GM18505 (cell line): ENCODE measurements around the gene ELAPOR1.

Experiments used
- ATAC-seq: cut with Tn5 transposase; IDR thresholded peaks from one replicate; pipeline ENCODE4 v1.9.1; 2021; ENCODE audit not compliant: unreplicated experiment
- POLR2A ChIP-seq: IDR thresholded peaks from 4 replicates; pipeline ENCODE4 v1.6.1; 2011; ENCODE audit warnings: borderline replicate concordance; ENCODE audit not compliant: insufficient read depth, insufficient read length; ENCODE audit errors: extremely low read depth

ELAPOR1 gene, protein sequence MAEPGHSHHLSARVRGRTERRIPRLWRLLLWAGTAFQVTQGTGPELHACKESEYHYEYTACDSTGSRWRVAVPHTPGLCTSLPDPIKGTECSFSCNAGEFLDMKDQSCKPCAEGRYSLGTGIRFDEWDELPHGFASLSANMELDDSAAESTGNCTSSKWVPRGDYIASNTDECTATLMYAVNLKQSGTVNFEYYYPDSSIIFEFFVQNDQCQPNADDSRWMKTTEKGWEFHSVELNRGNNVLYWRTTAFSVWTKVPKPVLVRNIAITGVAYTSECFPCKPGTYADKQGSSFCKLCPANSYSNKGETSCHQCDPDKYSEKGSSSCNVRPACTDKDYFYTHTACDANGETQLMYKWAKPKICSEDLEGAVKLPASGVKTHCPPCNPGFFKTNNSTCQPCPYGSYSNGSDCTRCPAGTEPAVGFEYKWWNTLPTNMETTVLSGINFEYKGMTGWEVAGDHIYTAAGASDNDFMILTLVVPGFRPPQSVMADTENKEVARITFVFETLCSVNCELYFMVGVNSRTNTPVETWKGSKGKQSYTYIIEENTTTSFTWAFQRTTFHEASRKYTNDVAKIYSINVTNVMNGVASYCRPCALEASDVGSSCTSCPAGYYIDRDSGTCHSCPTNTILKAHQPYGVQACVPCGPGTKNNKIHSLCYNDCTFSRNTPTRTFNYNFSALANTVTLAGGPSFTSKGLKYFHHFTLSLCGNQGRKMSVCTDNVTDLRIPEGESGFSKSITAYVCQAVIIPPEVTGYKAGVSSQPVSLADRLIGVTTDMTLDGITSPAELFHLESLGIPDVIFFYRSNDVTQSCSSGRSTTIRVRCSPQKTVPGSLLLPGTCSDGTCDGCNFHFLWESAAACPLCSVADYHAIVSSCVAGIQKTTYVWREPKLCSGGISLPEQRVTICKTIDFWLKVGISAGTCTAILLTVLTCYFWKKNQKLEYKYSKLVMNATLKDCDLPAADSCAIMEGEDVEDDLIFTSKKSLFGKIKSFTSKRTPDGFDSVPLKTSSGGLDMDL

DNA sequence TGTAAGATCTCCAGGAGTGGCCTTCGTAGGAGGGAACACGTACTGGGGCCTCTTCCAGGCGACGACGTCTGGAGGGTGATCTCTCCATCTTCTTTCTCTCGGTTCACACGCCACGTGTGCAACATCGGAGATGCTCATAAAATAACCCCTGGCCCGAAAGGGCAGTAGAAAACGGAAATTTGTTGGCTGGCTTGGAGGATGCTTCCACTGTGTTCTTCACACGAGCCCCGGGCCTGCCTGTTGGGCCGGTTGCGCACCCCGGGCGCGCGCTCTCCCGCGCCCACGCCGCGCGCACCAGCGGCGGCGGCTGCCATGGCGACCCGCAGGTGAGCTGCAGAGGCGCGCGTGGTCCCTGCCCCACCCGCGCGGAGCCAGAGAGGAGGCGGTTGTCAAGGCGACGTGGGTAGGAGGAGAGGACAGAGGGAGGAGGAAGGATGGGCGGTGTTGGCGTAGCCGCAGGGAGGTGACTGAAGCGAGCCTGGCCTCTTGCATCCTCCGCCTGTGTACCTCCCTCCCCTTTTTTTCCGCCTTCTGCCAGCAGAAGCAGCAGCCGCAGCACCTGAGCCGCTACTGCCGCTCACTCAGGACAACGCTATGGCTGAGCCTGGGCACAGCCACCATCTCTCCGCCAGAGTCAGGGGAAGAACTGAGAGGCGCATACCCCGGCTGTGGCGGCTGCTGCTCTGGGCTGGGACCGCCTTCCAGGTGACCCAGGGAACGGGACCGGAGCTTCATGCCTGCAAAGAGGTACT is at the start of gene ELAPOR1:
Gene ELAPOR1 (plus strand): TSS at position 526 of the 752 bp plus-strand sequence. CDS start 69 bp downstream, at position 595.
- ATAC-seq, result peak; percentile 56
- no peak for TF ChIP-seq POLR2A

DNA sequence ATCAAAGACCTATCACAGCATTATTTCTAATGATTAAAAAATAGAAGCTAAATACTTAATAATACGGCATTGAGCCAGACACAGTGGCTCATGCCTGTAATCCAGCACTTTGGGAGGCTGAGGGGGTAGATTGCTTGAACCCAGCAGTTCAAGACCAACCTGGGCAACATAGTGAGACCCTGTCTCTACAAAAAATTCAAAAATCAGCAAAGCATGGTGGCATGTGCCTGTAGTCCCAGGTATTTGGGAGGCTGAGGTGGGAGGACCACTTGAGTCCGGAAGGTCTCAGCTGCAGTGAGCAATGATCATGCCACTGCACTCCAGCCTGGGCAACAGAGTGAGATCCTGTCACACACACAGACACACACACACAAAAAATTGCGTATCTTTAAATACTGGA is 48.8 kb upstream of the ELAPOR1 start:
- ATAC-seq, result no peak
- TF ChIP-seq POLR2A, result no peak

DNA sequence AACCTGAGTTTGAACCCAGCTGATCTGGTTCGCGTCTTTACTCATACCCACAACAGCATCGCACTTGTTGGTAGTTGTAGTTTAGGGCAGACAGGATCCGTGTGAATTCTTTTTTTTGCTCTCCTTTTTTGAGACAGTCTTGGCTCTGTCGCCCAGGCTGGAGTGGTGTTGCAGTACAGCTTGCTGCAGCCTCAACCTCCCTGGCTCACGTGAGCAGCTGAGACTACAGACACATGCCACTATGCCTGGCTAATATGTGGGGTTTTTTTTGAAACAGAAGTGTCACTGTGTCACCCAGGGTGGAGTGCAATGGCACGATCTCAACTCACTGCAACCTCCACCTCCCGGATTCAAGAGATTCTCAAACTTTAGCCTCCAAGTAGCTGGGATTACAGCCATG is 46.0 kb upstream of the ELAPOR1 start:
- ATAC-seq, result no peak
- no peak for TF ChIP-seq POLR2A

DNA sequence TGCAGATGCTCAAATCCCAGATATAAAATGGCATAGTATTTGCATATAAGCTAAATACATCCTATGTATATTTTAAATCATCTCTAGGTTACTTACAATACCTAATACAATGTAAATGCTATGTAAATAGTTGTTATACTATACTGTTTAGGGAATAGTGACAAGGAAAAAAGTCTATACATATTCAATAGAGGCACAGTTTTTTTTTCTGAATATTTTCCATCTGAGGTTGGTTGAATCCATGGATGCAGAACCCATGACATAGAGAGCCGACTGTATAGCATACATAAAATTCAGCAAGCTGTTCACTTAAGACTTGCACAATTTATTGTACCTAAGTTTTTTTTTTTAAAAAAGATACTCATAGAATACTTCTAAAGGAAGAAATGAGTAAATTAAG is 44.6 kb upstream of the ELAPOR1 start:
- TF ChIP-seq POLR2A, result no peak
- no peak for ATAC-seq

DNA sequence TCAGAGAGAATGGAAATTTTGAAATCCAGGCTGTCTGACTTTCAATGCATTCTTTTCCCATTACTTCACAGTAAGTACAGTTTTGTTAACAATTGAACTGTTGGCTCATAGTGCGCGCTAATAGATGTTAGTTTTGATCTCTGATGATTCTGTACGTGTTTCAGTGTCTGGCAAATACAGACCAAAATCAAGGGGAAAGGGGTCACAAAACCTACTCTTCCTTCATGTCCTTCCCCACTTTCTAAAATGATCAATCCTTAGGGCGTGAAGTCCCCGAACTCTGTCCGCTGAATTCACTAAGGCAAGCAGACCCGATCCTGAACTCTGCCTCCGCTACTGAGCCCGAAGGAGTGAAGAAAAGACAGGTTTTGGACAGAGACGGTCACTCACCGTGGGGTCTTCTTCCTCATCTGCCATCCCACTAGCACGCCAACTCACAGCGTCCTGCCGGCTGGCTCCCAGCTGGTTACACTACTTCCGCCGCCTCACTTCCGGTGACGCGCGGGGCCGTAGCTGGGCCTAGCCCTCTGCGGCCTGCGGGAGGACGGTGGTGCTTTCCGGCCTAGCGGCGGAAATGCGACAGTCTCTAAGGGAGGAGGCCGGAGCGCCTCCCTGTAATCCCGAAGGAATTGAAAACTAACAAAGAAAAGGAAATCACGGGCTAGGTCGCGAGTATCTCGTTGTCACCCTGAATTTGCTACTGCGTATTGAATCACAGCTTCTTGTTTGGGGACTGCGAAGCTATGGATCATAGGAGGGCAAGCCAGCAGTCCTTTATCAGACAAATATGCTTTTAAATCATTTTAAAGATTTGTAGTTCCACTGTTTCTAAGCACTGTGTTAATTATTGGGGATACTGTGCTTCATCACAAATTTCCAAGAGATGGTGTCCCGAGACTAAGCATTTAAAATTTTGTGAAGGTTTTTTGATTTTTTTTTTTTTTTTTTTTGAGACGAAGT is 38.1 kb upstream of the ELAPOR1 start, which contains the start of gene TAF13:
Gene TAF13 (minus strand): TSS at position 473 of the 960 bp plus-strand sequence. CDS start 56 bp downstream, at position 417.
- peak; percentile 99 for ATAC-seq
- peak; percentile 96 for TF ChIP-seq POLR2A

DNA sequence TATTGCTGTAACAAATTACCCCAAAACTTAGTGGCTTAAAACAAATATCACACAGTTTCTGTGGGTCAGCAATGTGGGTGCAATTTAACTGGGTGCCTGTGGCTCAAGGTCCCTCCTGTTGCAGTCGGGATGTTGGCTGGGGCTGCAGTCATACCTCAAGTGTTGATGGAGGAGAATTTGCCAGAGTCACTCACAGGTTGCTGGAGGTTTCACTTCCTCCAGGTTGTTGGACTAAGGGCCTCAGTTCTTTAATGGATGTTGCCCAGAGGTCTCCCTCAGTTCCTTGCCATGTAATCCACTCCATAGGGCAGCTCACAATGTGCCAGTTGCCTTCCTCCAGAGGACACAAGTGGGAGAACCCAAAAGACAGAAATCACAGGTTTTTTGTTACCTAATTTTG is 35.6 kb upstream of the ELAPOR1 start:
- TF ChIP-seq POLR2A, result no peak
- no peak for ATAC-seq

DNA sequence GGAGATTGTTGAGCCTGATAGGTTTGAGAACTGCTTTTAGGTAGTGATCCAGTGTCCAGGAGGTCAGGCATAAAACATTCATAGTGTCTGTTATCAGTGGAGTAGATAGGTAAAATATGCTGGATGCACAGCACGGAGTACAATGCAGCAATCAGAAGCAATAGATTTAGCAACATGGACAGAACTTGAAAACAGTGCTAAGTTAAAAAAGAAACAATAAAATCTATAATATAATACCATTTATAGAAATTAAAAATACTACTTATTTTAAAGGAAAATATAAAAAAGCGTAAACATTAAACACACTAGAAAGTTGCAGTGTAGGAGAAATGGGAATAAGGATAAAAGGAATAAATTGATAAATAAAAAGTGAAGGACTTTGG is 34.7 kb upstream of the ELAPOR1 start:
- no peak for TF ChIP-seq POLR2A
- ATAC-seq, result no peak

DNA sequence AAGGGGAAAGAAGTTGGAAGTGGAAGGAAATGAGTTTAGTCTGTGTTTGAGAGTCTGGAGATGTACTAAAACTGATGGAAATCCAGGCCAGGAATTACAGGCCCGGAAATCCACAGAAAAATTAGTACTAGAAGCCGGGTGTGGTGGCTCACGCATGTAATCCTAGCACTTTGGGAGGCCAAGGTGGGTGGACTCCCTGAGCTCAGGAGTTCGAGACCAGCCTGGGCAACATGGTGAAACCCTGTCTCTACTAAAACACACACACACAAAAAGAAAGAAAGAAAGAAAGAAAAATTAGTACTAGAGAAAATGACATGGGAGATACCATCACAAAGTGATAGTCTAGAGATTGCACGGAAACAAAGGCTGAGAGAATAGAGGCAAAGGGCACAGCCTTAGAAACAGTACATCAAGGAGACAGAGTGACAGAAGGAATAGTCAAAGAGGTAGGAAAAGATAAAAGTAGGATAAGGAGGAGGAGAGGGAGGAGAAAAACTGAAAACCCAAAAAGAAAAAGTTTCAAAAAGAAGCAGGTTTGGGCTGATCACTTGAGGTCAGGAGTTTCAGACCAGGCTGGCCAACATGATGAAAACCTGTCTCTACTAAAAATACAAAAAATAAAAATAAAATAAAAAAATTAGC is 33.4 kb upstream of the ELAPOR1 start:
- no peak for ATAC-seq
- no peak for TF ChIP-seq POLR2A

DNA sequence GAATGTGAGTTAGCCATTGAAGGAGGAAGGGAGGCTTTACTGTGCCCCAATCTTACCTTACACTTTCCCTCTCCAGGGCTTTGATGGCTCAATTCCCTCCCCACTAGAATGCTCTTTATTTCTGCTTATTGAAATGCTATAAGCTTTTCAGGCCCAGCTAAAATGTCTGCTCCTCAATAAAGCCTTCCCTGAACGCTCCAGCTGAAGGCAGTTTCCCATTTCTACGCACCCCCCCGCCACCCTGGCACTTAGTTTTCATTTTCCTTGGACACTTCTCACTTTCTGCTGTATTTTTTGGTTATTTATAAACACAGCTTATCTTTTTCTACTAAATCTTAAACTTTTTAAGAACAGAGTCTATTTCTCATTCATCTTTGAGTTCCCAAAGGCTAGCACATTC is 30.4 kb upstream of the ELAPOR1 start:
- ATAC-seq, result no peak
- no peak for TF ChIP-seq POLR2A

DNA sequence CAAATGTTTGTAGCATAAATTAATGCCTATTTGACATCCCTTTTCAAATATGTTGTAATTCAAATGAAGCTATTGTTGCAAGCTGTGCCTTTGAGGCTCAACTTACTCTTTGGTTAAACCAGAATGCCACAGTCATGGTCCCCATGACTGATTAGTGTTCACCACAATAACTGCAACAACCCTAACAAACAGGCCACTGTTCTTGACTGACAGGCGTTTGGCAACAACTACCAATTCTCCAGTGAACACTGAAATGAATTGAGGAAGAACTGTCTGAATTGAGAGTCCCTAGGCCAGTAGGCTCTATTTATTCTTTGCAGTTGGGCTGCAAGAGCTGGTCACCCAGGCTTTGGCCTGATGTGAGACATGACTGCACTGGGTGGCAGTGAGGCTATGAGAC is 30.0 kb upstream of the ELAPOR1 start:
- no peak for ATAC-seq
- no peak for TF ChIP-seq POLR2A
